Cardiac muscle cell (in vitro differentiated cells and primary cell): ENCODE measurements around the gene XCR1. TPM values are rescaled to one million over a fixed set of nuclear protein-coding genes. Genes with fewer than 3 reads are reported as not detected.

Source experiments
- DNase-seq, 2 donors: peaks; one replicate each; pipeline versions ENCODE4 v3.0.0 to v3.0.0-alpha.2; 2010 to 2017; ENCODE audit warnings: low read depth in 1 of 2, low spot score in 1 of 2
- H3K27ac ChIP-seq: fragments of 200-600 bp; sonication (generic); 2 replicates; pipeline ENCODE4 v1.5.1; 2016
- H3K27me3 ChIP-seq: fragments of 200-600 bp; sonication (generic); 2 replicates; pipeline ENCODE4 v1.6.0; 2016; ENCODE audit warnings: control low read depth
- H3K36me3 ChIP-seq: fragments of 200-600 bp; sonication (generic); 2 replicates; pipeline ENCODE4 v1.5.1; 2016; ENCODE audit warnings: control low read depth
- H3K4me1 ChIP-seq: fragments of 200-600 bp; sonication (generic); 2 replicates; pipeline ENCODE4 v1.8.1; 2017; ENCODE audit warnings: low read depth, mild to moderate bottlenecking, mixed run types
- H3K4me3 ChIP-seq: fragments of 200-600 bp; sonication (generic); 2 replicates; pipeline ENCODE4 v1.5.1; 2016; ENCODE audit warnings: mild to moderate bottlenecking
- H3K9me3 ChIP-seq: fragments of 200-600 bp; sonication (generic); 2 replicates; pipeline ENCODE4 v1.5.1; 2017; ENCODE audit warnings: low read depth, mild to moderate bottlenecking, control low read depth
- polyA plus RNA-seq: library from polyadenylated mRNA; unstranded; fragments of >200 nt; fragmentation: Nextera tagmentation; extraction: Ambion mirVana; gene quantifications from 2 replicates; pipeline ENCODE4 v1.2.1, GENCODE V29; 2016
- total RNA-seq: library from RNA; depleted of rRNA; stranded (reverse); fragments of >200 nt; gene quantifications from 2 replicates; pipeline ENCODE4 v1.2.3, GENCODE V29; 2016
- TF ChIP-seq, protein P1 (sequence below): IDR thresholded peaks from 2 replicates; pipeline ENCODE4 v1.5.1; 2012; ENCODE audit warnings: low read depth, mild to moderate bottlenecking, low read length

The XCR1 gene
- total and polyA plus RNA-seq, 2 experiments from 2014 or later, result not detected

GRCh38 chr3:46027736-46028397, 584 bp upstream of the XCR1 start:
- TF ChIP-seq, protein P1, sequence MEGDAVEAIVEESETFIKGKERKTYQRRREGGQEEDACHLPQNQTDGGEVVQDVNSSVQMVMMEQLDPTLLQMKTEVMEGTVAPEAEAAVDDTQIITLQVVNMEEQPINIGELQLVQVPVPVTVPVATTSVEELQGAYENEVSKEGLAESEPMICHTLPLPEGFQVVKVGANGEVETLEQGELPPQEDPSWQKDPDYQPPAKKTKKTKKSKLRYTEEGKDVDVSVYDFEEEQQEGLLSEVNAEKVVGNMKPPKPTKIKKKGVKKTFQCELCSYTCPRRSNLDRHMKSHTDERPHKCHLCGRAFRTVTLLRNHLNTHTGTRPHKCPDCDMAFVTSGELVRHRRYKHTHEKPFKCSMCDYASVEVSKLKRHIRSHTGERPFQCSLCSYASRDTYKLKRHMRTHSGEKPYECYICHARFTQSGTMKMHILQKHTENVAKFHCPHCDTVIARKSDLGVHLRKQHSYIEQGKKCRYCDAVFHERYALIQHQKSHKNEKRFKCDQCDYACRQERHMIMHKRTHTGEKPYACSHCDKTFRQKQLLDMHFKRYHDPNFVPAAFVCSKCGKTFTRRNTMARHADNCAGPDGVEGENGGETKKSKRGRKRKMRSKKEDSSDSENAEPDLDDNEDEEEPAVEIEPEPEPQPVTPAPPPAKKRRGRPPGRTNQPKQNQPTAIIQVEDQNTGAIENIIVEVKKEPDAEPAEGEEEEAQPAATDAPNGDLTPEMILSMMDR, result no peak
- no peak overlapping the region for H3K4me3 ChIP-seq
- no peak for DNase-seq
- no peaks in the 10 kb centered on the region for H3K9me3 ChIP-seq
- H3K27me3 ChIP-seq, result no peaks in the 10 kb centered on the region
- H3K27ac ChIP-seq, result no peak overlapping the region
- no peaks in the 10 kb centered on the region for H3K4me1 ChIP-seq
- no peaks in the 10 kb centered on the region for H3K36me3 ChIP-seq

- Histone ChIP-seq H3K9me3 (no peaks in the 10 kb centered on the region), H3K27me3 (no peaks in the 10 kb centered on the region), H3K4me3 (no peak overlapping the region), H3K4me1 (no peaks in the 10 kb centered on the region), H3K36me3 (no peaks in the 10 kb centered on the region), H3K27ac (no peak overlapping the region)
- DNase-seq, result no peak
- TF ChIP-seq, protein P1, result no peak
These were observed 2.1 kb downstream of the XCR1 start for GRCh38 chr3:46025139-46025538.

- TF ChIP-seq, protein P1, result no peak
- DNase-seq, result peak in 1 of 2 donors; percentile 82
- H3K27ac ChIP-seq, result no peak overlapping the region
- no peak overlapping the region for H3K4me3 ChIP-seq
- no peaks in the 10 kb centered on the region for H3K27me3 ChIP-seq
- no peaks in the 10 kb centered on the region for H3K36me3 ChIP-seq
- H3K4me1 ChIP-seq, result no peaks in the 10 kb centered on the region
- H3K9me3 ChIP-seq, result no peaks in the 10 kb centered on the region
These were observed 3.2 kb downstream of the XCR1 start for GRCh38 chr3:46024131-46024530.

DNA sequence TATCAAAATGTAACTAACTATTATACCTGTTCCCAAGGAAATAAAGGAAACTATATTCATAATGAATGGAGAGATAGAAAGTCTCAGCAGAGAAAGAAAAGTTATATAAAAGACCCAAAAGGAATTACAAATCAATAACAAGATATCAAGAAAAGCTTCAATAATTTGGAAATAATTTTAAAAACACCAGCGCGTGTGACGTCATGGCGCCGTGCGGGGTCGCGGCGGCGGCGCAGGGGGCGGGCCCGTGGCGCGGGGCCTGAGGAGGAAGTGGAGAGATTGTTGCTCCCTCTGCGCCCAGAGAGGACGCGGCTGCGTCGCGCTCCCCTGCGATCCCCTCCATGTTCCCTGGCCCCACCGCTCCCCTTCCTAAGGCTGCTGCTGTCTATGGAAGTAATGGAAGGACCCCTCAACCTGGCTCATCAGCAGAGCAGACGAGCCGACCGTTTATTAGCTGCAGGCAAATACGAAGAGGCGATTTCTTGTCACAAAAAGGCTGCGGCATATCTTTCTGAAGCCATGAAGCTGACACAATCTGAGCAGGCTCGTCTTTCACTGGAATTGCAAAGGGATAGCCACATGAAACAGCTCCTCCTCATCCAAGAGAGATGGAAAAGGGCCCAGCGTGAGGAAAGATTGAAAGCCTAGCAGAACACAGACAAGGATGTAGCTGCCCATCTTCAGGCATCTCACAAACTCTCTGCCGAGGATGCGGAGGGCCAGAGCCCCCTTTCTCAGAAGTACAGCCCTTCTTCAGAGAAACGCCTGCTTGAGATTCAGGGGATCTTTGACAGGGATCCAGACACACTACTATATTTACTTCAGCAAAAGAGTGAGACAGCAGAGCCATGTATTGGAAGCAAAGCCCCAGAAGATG, 4.1 kb downstream of the XCR1 start:
- Histone ChIP-seq H3K9me3 (no peaks in the 10 kb centered on the region), H3K4me1 (no peaks in the 10 kb centered on the region), H3K27me3 (no peaks in the 10 kb centered on the region), H3K36me3 (no peaks in the 10 kb centered on the region), H3K27ac (no peak overlapping the region), H3K4me3 (no peak overlapping the region)
- TF ChIP-seq, protein P1, result no peak
- DNase-seq, result no peak

- no peaks in the 10 kb centered on the region for H3K4me1 ChIP-seq
- H3K27ac ChIP-seq, result no peak overlapping the region
- TF ChIP-seq, protein P1, result no peak
- H3K9me3 ChIP-seq, result no peaks in the 10 kb centered on the region
- no peak for DNase-seq
- H3K4me3 ChIP-seq, result no peak overlapping the region
- H3K27me3 ChIP-seq, result no peaks in the 10 kb centered on the region
- no peaks in the 10 kb centered on the region for H3K36me3 ChIP-seq
These were observed 5.8 kb downstream of the XCR1 start for GRCh38 chr3:46021516-46021915.
